WTC11 (cell line): ENCODE data around the gene UGT1A9. TPM values are rescaled to one million over a fixed set of nuclear protein-coding genes. Genes with fewer than 3 reads are reported as not detected.

Experiments
- ATAC-seq: fragments of 200-7000 bp; cut with Tn5 transposase; 2 replicates; pipeline ENCODE4 v1.10.0; 2021; ENCODE audit warnings: mild to moderate bottlenecking, moderate library complexity
- Bru-seq: library from RNA; stranded (reverse); fragments of 400-500 nt; gene quantifications from one replicate; lab custom pipeline; 2021; lab: Mats Ljungman, UMichigan
- CTCF ChIA-PET: fragments of 300-600 bp; sonication (Branson Sonifier 250); formaldehyde crosslinking; loops from one replicate; lab custom pipeline; 2021; ENCODE audit warnings: antibody characterized with exemption; lab: Charles Lee
- POLR2A ChIA-PET: fragments of 350-600 bp; sonication (Branson Sonifier 250); formaldehyde crosslinking; loops from one replicate; lab custom pipeline; 2021; ENCODE audit warnings: antibody characterized with exemption; lab: Charles Lee
- DNase-seq: peaks from one replicate; pipeline ENCODE4 v3.0.0; 2021; ENCODE audit warnings: low spot score
- H3K27ac Mint-ChIP-seq: 2 replicates; pipeline ENCODE4 v1.8.0; 2021; ENCODE audit warnings: mixed read lengths
- H3K27me3 Mint-ChIP-seq: 2 replicates; pipeline ENCODE4 v1.8.0; 2021; ENCODE audit warnings: low read depth, mild to moderate bottlenecking, moderate library complexity, mixed read lengths
- H3K36me3 Mint-ChIP-seq: 2 replicates; pipeline ENCODE4 v1.8.0; 2021; ENCODE audit warnings: mixed read lengths
- H3K4me1 Mint-ChIP-seq: 2 replicates; pipeline ENCODE4 v1.8.0; 2022; ENCODE audit warnings: mixed read lengths
- H3K4me3 Mint-ChIP-seq: 2 replicates; pipeline ENCODE4 v1.8.0; 2021; ENCODE audit warnings: mild to moderate bottlenecking, moderate library complexity, mixed read lengths
- H3K9me3 Mint-ChIP-seq: 2 replicates; pipeline ENCODE4 v1.8.0; 2021; ENCODE audit warnings: mixed read lengths
- ATF2 ChIP-seq: sonication (generic); formaldehyde crosslinking; IDR thresholded peaks from 2 replicates; pipeline ENCODE4 v1.8.1; 2022; ENCODE audit warnings: low read depth, missing genetic modification reagents, borderline replicate concordance
- CTCF ChIP-seq: fragments of 200-600 bp; IDR thresholded peaks from 2 replicates; pipeline ENCODE4 v1.8.0; 2022; ENCODE audit warnings: antibody characterized with exemption
- E2F4 ChIP-seq: sonication (generic); formaldehyde crosslinking; IDR thresholded peaks from 2 replicates; pipeline ENCODE4 v1.8.1; 2022; ENCODE audit warnings: low read depth, mild to moderate bottlenecking, moderate library complexity, missing genetic modification reagents, borderline replicate concordance
- E2F5 ChIP-seq: sonication (generic); formaldehyde crosslinking; IDR thresholded peaks from 2 replicates; pipeline ENCODE4 v1.8.1; 2022; ENCODE audit warnings: mild to moderate bottlenecking, moderate library complexity, missing genetic modification reagents
- ESRRA ChIP-seq: sonication (generic); formaldehyde crosslinking; IDR thresholded peaks from 2 replicates; pipeline ENCODE4 v1.8.1; 2022; ENCODE audit warnings: mild to moderate bottlenecking, missing genetic modification reagents, borderline replicate concordance
- GABPB1 ChIP-seq: sonication (generic); formaldehyde crosslinking; IDR thresholded peaks from 2 replicates; pipeline ENCODE4 v1.8.1; 2023; ENCODE audit warnings: mild to moderate bottlenecking, missing genetic modification reagents
- KAT7 ChIP-seq: sonication (generic); formaldehyde crosslinking; IDR thresholded peaks from 2 replicates; pipeline ENCODE4 v1.8.1; 2023; ENCODE audit warnings: missing genetic modification reagents, mild to moderate bottlenecking, borderline replicate concordance
- NFYB ChIP-seq: sonication (generic); formaldehyde crosslinking; conservative IDR thresholded peaks from 2 replicates; pipeline ENCODE4 v1.8.0; 2022; ENCODE audit warnings: low read depth, missing genetic modification reagents
- RELA ChIP-seq: sonication (generic); formaldehyde crosslinking; IDR thresholded peaks from 2 replicates; pipeline ENCODE4 v1.8.1; 2022; ENCODE audit warnings: missing genetic modification reagents, mild to moderate bottlenecking, borderline replicate concordance
- SOX15 ChIP-seq: fragments of 250-450 bp; sonication (Bioruptor Pico); IDR thresholded peaks from 2 replicates; pipeline ENCODE4 v1.9.0; 2021; ENCODE audit warnings: mild to moderate bottlenecking
- SP1 ChIP-seq: sonication (generic); formaldehyde crosslinking; conservative IDR thresholded peaks from 2 replicates; pipeline ENCODE4 v1.8.1; 2022; ENCODE audit warnings: missing genetic modification reagents
- TEAD1 ChIP-seq: sonication (generic); formaldehyde crosslinking; IDR thresholded peaks from 2 replicates; pipeline ENCODE4 v1.8.0; 2022; ENCODE audit warnings: mild to moderate bottlenecking, missing genetic modification reagents
- ZMAT4 ChIP-seq: fragments of 250-450 bp; sonication (Bioruptor Pico); IDR thresholded peaks from 2 replicates; pipeline ENCODE4 v1.9.0; 2021; ENCODE audit warnings: mild to moderate bottlenecking
- ZNF219 ChIP-seq: sonication (generic); formaldehyde crosslinking; IDR thresholded peaks from 2 replicates; pipeline ENCODE4 v1.8.0; 2023; ENCODE audit warnings: missing genetic modification reagents, mild to moderate bottlenecking, borderline replicate concordance
- ZNF281 ChIP-seq: sonication (generic); formaldehyde crosslinking; IDR thresholded peaks from 2 replicates; pipeline ENCODE4 v1.8.0; 2023; ENCODE audit warnings: mild to moderate bottlenecking, missing genetic modification reagents
- long read RNA-seq, 3 experiments: library from RNA in 1 of 3; library from capped mRNA in 1 of 3; library from polyadenylated mRNA in 1 of 3; unstranded in 2 of 3; stranded (forward) in 1 of 3; transcript quantifications; one replicate each; pipeline ENCODE4 v2.0.0, GENCODE V29; 2021
- total RNA-seq: library from RNA; stranded (reverse); gene quantifications from 3 replicates; pipeline ENCODE4 v1.2.3, GENCODE V29; 2021

The UGT1A9 gene
- total RNA-seq (not detected in 3 replicates), Bru-seq, nascent RNA (not detected)
- long read RNA-seq, experiment 1, result 0 reads
- long read RNA-seq, experiment 2, result 0 reads
- long read RNA-seq, experiment 3, result 0 reads

- H3K9me3 Mint-ChIP-seq, result peaks cover 9% of the 10 kb centered on the region
- peaks cover 7% of the 10 kb centered on the region for H3K4me1 Mint-ChIP-seq
- POLR2A ChIA-PET, result no interaction called here
- CTCF ChIA-PET, result interaction anchor here (0.5 to 1.0 kb wide), 4 partner anchors 28 to 542 kb away, joined by 3 read pairs; no protein-coding TSS in a partner anchor
- no peak for ATAC-seq
- H3K36me3 Mint-ChIP-seq, result no peaks in the 10 kb centered on the region
- TF ChIP-seq CTCF, result no peak
- TF ChIP-seq E2F4, result no peak
- no peak for TF ChIP-seq RELA (CRISPR knock-in tag)
- TF ChIP-seq ATF2 (CRISPR knock-in tag), result no peak
- no peak for TF ChIP-seq ZMAT4 (CRISPR knock-in tag)
- TF ChIP-seq GABPB1, result no peak
- no peak for TF ChIP-seq ESRRA (CRISPR knock-in tag)
- no peak for TF ChIP-seq ZNF219 (CRISPR knock-in tag)
- no peak for TF ChIP-seq NFYB (CRISPR knock-in tag)
- TF ChIP-seq KAT7, result no peak
- TF ChIP-seq ZNF281, result no peak
- TF ChIP-seq TEAD1 (CRISPR knock-in tag), result no peak
- TF ChIP-seq SP1, result no peak
- TF ChIP-seq SOX15 (CRISPR knock-in tag), result no peak
- TF ChIP-seq E2F5 (CRISPR knock-in tag), result no peak
- TF ChIP-seq, all 79 proteins: peak for 0
- DNase-seq, result no peak
- H3K4me3 Mint-ChIP-seq, result no peak within 1 kb of the TSS
- no peaks in the 10 kb centered on the region for H3K27me3 Mint-ChIP-seq
- H3K27ac Mint-ChIP-seq, result no peak within 1 kb of the TSS
Observed at GRCh38 chr2:233671290-233672161, at the start of gene UGT1A9. UGT1A9 (plus strand) TSS chr2:233671898; CDS start chr2:233671935, 37 bp downstream.
